Mammary epithelial cell (primary cell): ENCODE results near the gene ADH1B.

Experiments
- CTCF ChIP-seq, 2 donors: IDR thresholded peaks in 1 of 2; conservative IDR thresholded peaks in 1 of 2; 2 replicates each; pipeline ENCODE4 v1.5.1; 2011 to 2012; ENCODE audit warnings: inconsistent platforms in 2 of 2, low read length in 2 of 2, mild to moderate bottlenecking in 2 of 2, control low read depth in 1 of 2, low read depth in 1 of 2; ENCODE audit not compliant: insufficient read depth in 1 of 2; ENCODE audit errors: extremely low read depth in 1 of 2
- EZH2 ChIP-seq: IDR thresholded peaks from 2 replicates; pipeline ENCODE4 v1.6.1; 2012; ENCODE audit warnings: low read length, inconsistent platforms, borderline replicate concordance

- TF ChIP-seq CTCF (conservative IDR thresholded peaks at IDR 0.05 in 1 of 2, IDR thresholded peaks at IDR 0.05 in 1 of 2; ENCODE audit: extremely low read depth in 1 of 2, insufficient read depth in 1 of 2, low read depth in 1 of 2, low read length in 2 of 2) (no peak), EZH2 (no peak)
Measured at GRCh38 chr4:99301376-99302164, 19.6 kb downstream of the ADH1B start.
